ENCODE measurements around the gene YY1. TPM values are rescaled to one million over a fixed set of nuclear protein-coding genes. Genes with fewer than 3 reads are reported as not detected.

The YY1 gene
- total RNA-seq (2022) = 66.7 and 73.3 TPM in 2 replicates
- Bru-seq, nascent RNA = percentile 81 among the genes with signal in this experiment
- percentile 94 among the genes with signal in this experiment for BruChase-seq, experiment 1, labeled RNA remaining after a 6-hour chase
- percentile 87 among the genes with signal in this experiment for BruChase-seq, experiment 2, labeled RNA remaining after a 2-hour chase
- long read RNA-seq, full-length matches to known transcripts = 58 of 71 reads
- long read RNA-seq, partial matches to known transcripts = 3 of 71 reads
- long read RNA-seq, other reads (novel, unspliced or antisense) = 10 of 71 reads

- peak; percentile 97 for DNase-seq (ENCODE audit: unreplicated experiment)
These were observed at the start of gene YY1 for GRCh38 chr14:100238419-100239210. YY1 (plus strand) TSS chr14:100239144; CDS start chr14:100239245, 101 bp downstream.

GRCh38 chr14:100190126-100190525 lies 48.8 kb upstream of the YY1 start:
- CTCF ChIA-PET = interaction anchor here (0.6 to 4.6 kb wide), 7 partner anchors 81 to 322 kb away, joined by 3 to 68 read pairs (median 3); no protein-coding TSS in a partner anchor
- DNase-seq (ENCODE audit: unreplicated experiment) = no peak
- Mint-ChIP-seq H3K27ac (ENCODE audit: low read depth, unreplicated experiment) (no peak overlapping the region), H3K4me3 (ENCODE audit: unreplicated experiment) (no peak overlapping the region), H3K36me3 (ENCODE audit: insufficient read depth, unreplicated experiment) (no peaks in the 10 kb centered on the region), H3K4me1 (ENCODE audit: insufficient read depth, unreplicated experiment) (peaks cover 11% of the 10 kb centered on the region), H3K27me3 (ENCODE audit: insufficient read depth, unreplicated experiment) (no peaks in the 10 kb centered on the region), H3K9me3 (ENCODE audit: unreplicated experiment) (no peaks in the 10 kb centered on the region)
- TF ChIP-seq CTCF (IDR thresholded peaks at IDR 0.05; ENCODE audit: unreplicated experiment) = no peak
- POLR2A ChIA-PET = no interaction called here
- no TSS peak for BruUV-seq (replicated peaks)
- intact Hi-C loops (cut with micrococcal nuclease) = no loop called here

More at GRCh38 chr14:100238419-100239210, at the start of gene YY1:
- ChIA-PET POLR2A (interaction anchor here (0.8 to 5.7 kb wide), 11 partner anchors 11 to 136 kb away, joined by 3 to 45 read pairs (median 6); a partner anchor contains a TSS), CTCF (interaction anchor here (1.6 kb wide), 1 partner anchor 34 kb away, joined by 3 read pairs; no protein-coding TSS in a partner anchor)
- Mint-ChIP-seq H3K4me1 (ENCODE audit: insufficient read depth, unreplicated experiment) (peaks cover 23% of the 10 kb centered on the region), H3K27ac (ENCODE audit: low read depth, unreplicated experiment) (peak within 1 kb of the TSS; percentile 94), H3K36me3 (ENCODE audit: insufficient read depth, unreplicated experiment) (peaks cover 28% of the 10 kb centered on the region), H3K9me3 (ENCODE audit: unreplicated experiment) (no peaks in the 10 kb centered on the region), H3K4me3 (ENCODE audit: unreplicated experiment) (peak within 1 kb of the TSS; percentile 81), H3K27me3 (ENCODE audit: insufficient read depth, unreplicated experiment) (no peaks in the 10 kb centered on the region)
- intact Hi-C loops (cut with micrococcal nuclease) = no loop called here
- TF ChIP-seq CTCF (IDR thresholded peaks at IDR 0.05; ENCODE audit: unreplicated experiment) = no peak
- BruUV-seq (replicated peaks) = no TSS peak

DNA sequence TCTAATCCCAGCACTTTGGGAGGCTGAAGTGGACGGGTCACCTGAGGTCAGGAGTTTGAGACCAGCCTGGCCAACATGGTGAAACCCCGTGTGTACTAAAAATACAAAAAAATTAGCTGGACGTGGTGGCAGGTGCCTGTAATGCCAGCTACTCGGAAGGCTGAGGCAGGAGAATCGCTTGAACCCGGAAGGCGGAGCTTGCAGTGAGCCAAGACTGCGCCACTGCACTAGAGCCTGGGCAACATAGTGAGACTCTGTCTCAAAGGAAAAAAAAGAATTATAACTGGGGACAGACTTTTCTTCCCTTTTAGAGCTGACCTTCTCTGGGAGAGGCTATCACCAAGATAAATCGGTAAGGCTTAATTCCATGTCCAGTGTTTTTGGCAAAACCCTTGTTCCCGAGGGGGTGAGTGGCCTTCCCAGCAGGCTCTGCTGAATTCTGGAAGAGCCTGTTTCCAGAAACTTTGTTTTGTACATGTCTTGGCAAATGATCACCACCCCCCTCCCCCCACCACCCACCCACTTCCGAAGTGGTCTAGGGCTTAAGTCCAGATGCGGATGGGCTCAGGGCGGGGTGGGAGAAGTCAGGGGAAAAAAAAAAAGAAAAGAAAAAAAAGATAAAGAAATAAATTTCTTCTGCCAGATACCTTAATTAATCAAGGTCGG lies 47.2 kb upstream of the YY1 start:
- BruUV-seq (replicated peaks) = no TSS peak

More for the DNA sequence above, 47.2 kb upstream of the YY1 start:
- Mint-ChIP-seq H3K27me3 (ENCODE audit: insufficient read depth, unreplicated experiment) (no peaks in the 10 kb centered on the region), H3K27ac (ENCODE audit: low read depth, unreplicated experiment) (peak overlapping the region; percentile 89), H3K4me3 (ENCODE audit: unreplicated experiment) (peak overlapping the region; percentile 70), H3K36me3 (ENCODE audit: insufficient read depth, unreplicated experiment) (no peaks in the 10 kb centered on the region), H3K4me1 (ENCODE audit: insufficient read depth, unreplicated experiment) (peaks cover 11% of the 10 kb centered on the region), H3K9me3 (ENCODE audit: unreplicated experiment) (no peaks in the 10 kb centered on the region)
- DNase-seq (ENCODE audit: unreplicated experiment) = no peak
- intact Hi-C loops (cut with micrococcal nuclease) = loop anchor here (1.0 to 2.0 kb wide), 4 partner anchors 45 to 119 kb away; no protein-coding TSS in a partner anchor
- ChIA-PET POLR2A (interaction anchor here (1.1 to 2.9 kb wide), 8 partner anchors 12 to 217 kb away, joined by 3 to 31 read pairs (median 6); no protein-coding TSS in a partner anchor), CTCF (interaction anchor here (0.6 to 4.6 kb wide), 25 partner anchors 12 to 284 kb away, joined by 3 to 68 read pairs (median 8); no protein-coding TSS in a partner anchor)
- TF ChIP-seq CTCF (IDR thresholded peaks at IDR 0.05; ENCODE audit: unreplicated experiment) = no peak

All from MCF 10A (cell line).